SK-N-MC (cell line): ENCODE data around the gene FGF14.

Experiments used
- EZH2 ChIP-seq: fragments of 200-600 bp; sonication (generic); IDR thresholded peaks from one replicate; pipeline ENCODE4 v1.6.1; 2017; ENCODE audit warnings: antibody characterized with exemption
- FOXP2 ChIP-seq: optimal IDR thresholded peaks from 2 replicates; pipeline ENCODE3; 2011; ENCODE audit warnings: mild to moderate bottlenecking, moderate library complexity; ENCODE audit not compliant: insufficient read depth; ENCODE audit errors: extremely low read length, control extremely low read depth
- POLR2AphosphoS5 ChIP-seq: IDR thresholded peaks from 2 replicates; pipeline ENCODE4 v1.6.1; 2012; ENCODE audit warnings: mild to moderate bottlenecking, low read depth, low read length, borderline replicate concordance

DNA sequence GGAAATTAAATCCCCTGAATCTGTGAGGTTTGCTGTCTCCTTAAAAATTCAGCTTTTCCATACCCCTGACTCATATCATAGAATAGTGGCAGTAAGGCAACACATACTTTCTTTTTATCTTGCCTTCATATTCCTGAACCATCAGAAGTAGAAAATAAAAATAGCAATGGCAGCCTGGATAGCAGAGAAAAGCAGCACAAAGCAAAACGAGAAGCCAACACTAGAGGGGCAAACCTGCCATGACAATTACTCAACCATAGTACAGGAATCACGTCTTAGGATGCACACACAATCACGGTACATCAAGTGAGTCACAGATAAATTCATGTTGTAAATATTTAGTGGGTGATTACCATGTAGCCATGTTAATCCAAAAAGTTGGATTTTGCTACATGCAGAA, 606.4 kb downstream of the FGF14 start:
- no peak for TF ChIP-seq POLR2AphosphoS5
- TF ChIP-seq EZH2, result no peak
- TF ChIP-seq FOXP2, result no peak
